Femur (tissue), 1 donor: ENCODE results near the gene DHRS3.
"Not testable (repeated sequence)": the region's sequence is repeated elsewhere in the genome, so short reads cannot be mapped to it uniquely, and the experiment has no call there.

Experiments used
- DNase-seq: peaks from one replicate; pipeline ENCODE4 v3.0.0-alpha.2; 2017

The DHRS3 gene

DNA sequence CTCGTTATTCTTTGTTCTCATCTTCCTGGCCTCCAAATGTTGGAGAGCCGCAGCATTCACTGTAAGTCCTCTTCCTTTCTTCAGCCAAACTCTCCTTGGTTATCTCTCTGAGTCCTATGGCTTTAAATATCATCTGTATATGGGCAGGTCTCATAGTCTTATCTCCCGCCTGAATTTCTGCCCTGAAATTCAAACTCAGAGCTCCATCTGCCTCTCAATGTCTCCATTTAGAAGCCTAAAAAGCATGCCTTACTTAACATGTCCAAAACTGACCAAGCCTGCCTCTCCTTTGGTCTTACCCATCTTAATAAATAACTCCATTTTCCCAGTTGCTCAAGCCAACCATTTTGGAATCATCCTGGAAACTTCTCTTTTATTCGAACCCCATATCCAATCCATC is 80.7 kb downstream of the DHRS3 start:
- no peak for DNase-seq

DNA sequence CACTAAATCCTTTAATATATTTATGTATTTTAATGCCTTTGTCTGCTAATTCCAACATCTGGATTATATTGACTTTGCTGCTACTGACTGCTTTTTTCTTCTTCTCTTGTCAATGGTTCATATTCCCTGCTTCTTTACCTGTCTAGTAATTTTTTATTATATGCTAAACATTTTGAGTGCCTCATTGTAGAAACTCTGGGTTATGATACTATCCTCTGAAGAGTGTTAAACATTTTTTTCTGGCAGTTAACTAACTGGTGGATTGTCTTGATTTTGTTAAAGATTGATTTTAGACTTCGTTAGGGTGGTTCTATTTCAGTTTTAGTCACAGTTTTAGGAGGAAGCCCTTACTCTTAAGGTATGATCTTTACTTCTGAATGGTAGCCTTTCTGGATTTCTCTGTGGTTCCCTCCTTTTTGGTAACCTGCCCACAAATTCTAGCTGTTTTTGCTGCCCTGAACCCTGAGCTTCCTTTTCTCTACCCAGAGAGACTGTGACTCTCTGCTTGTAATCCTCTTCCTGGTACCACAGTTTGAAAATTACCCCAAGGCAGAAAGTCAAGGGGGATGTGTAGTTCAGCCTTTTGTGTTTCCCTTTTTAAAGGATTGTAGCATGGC is 81.9 kb downstream of the DHRS3 start:
- DNase-seq: no peak

DNA sequence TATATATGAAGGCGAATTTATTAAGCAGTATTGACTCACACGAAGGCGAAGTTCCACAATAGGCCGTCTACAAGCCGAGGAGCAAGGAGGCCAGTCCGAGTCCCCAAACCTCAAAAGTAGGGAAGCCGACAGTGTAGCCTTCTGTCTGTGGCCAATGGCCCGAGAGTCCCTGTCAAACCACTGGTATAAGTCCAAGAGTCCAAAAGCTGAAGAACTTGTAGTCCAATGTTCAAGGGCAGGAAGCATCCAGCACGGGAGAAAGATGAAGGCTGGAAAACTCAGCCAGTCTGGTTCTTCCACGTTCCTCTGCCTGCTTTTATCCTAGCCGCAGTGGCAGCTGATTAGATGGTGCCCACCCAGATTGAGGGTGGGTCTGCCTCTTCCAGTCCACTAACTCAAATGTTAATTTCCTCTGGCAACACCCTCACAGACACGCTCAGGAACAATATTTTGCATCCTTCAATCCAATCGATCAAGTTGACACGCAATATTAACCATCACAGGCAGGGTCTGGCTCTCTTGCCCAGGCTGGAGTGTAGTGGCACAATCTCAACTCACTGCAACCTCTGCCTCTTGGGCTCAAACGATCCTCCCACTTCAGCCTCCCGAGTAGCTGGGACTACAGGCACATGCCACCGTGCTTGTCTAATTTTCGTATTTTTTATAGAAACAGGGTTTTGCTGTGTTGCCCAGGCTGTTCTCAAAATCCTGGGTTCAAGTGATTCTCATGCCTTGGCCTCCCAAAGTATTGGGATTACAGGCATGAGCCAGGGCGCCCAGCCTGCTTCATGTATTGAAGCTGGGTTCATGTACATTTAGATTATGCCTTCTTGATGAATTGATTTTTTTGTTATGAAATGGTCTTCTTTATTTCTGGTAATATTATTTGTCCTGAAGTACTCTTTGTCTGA is 85.3 kb downstream of the DHRS3 start:
- DNase-seq: no peak

- no peak for DNase-seq
Measured at GRCh38 chr1:12531179-12531499, 86.9 kb downstream of the DHRS3 start.

DNA sequence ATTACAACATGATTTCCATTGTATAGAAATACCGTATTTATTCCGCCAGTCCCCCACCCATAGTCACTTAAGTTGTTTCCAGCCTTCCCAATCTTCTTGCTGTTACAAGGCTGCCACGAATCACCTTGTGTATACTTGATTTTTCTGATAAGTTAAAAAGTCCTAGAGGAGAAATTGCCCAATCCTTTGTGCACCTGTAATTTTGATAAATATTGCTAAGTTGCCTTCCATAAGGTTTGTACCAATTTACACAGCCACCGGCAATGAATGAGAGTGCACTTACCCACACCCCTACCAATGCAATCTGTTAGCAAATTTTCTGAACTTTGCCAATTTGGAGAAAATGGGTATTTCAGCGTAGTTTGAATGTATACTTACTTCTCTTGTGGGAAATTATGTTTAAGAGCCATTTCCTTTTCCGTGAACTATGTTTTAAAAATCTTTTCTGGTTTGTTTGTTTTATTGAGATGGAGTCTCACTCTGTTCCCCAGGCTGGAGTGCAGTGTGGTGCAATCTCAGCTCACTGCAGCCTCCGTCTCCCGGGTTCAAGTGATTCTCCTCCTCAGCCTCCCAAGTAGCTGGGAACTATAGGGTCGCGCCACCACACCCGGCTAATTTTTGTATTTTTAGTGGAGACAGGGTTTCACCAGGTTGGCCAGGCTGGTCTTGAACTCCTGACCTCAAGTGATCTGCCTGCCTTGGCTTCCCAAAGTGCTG is 87.4 kb downstream of the DHRS3 start:
- no peak for DNase-seq

DNA sequence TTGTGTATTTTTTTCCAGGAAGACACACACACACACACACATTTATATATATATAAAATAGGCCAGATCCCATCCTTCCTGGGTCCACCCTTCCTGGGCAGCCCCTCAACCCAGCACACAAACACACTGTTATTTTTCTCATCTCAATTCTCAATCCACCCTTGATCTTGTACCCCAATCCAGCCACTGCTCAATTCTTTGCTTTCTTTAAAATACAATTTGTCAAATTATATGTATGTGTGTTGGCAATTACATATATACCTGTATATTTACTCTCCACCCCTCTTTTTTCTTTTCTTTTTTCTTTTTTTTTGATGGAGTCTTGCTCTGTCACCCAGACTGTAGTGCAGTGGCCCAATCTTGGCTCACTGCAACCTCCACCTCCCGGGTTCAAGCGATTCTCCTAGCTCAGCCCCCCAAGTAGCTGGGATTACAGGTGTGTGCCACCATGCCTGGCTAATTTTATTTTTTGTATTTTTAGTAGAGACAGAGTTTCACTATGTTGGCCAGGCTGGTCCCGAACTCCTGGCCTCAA is 88.3 kb downstream of the DHRS3 start:
- DNase-seq: no peak

- peak; percentile 40 for DNase-seq
Measured at GRCh38 chr1:12528021-12528852, 89.8 kb downstream of the DHRS3 start.

DNA sequence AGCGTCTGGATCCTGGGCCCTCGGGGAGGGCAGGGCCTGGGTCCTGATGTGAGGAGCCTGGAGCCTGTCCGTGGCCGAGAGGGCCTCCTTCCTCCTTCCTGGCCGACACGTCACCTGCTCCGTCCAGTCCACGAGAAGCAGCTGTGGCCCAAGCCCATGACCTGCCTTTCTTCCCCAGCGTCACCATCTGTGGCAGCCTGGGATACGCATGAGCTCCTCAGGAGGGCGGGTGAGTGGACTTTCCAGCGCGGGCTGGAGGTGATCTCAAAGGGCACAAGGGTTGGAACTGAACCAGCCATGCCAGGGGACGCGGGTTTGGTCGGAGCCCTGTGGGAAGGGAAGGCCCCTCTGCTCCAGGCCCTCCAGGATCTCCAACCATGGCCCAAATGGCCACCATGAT is 90.4 kb downstream of the DHRS3 start:
- no peak for DNase-seq

DNA sequence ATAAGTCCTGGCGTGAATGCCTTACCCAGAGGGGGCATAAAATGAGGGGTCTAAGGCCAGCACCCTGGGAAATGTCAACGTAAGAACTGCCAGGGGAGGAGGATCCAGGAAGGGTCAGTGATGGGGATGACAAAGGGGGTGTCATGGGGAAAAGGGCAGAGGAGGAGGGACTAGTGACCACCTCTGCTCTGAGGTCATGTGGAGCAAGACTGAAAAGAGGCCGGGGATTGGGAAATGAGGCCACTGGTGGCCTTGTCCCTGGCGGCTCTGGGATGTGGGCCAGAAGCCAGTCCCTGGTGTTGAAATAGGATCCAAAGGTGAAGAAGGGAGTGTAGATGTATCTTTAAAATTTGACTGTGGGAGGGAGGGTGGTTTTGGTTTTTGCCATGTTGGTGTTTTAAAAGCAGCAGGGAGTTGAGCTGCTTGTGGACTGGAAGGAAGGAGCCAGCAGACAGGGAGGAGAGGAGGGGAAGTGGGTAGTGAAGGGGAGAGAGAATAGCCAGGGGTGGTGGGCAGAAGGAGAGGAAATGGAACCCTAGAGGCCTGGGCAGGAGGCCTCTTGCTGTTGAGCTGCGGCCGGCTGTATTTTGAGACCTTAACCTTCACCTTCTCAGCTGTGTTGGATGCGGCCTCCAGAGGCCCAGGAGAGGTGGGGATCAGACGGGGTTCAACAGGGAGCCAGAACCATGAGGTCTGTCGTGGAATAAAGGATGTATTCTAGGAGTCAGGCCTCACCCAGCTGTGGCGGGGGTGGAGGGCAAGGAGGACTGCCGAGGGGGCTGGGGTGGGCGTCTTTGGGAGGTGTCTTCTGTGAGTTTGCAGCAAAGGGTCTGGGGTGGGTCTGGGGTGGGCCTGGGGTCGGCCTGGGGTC is 92.5 kb downstream of the DHRS3 start:
- DNase-seq: no peak

DNA sequence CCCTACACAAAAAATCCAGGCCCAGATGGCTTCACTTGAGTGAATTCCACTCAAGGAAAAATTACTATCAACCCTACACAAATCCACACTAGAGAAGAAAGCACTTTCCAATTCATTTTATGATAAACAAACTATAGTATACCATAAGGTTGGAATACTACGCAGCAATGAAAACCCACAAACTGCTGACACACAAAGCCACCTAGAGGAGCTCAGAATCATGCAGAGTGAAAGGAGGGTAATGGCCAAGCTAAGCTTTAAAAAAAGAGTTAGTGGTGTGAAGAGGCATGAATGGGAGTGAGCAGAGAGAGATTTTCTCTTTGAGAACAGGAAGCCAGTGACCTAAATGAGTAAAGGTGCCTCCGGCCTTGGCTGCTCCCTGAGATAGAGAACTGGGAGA is 93.7 kb downstream of the DHRS3 start:
- DNase-seq: no peak

DNA sequence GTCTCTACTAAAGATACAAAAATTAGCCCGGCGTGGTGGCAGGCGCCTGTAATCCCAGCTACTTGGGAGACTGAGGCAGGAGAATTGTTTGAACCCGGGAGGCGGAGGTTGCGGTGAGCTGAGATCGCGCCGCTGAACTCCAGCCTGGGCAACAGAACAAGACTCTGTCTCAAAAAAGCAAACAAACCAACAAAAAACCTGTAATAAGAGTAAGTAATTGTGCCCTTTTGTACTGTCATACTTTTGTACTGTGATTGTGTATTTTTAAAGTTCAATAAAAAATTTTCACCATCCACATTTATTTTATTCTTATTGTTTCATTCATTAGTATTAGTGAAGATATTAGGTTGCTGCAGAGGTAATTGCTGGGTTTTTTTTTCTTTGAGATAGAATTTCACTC is 95.2 kb downstream of the DHRS3 start:
- not testable (repeated sequence) for DNase-seq

- no peak for DNase-seq
Measured at GRCh38 chr1:12521096-12521495, 96.9 kb downstream of the DHRS3 start.

DNA sequence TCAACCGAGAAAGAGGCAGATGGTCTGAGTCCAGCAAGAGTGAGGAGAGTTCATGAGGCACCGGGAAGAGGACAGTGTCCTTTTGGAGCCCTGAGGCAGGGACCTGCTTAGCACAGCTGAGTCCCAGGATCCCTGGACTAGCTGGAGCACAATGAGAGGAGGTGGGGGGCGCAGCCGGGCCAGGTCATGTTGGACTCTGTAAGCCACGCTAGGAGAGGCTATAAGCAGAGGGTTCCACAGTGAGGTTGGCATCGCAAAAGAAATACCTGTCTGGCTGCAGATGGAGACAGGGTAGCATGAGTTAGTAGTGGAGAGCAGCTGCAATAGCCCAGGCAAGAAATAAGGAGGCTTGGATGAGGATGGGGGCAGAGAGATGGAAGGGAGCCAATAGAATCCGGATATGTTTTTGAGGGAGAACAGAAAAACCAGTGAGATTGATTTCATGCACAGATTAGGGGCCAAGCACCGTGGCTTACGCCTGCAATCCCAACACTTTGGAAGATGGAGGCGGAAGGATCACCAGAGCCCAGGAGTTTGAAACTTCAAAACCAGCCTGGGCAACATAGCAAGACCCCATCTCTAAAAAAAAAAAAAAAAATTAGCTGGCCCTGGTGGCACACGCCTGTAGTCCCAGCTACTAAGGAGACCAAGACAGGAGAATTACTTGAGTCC is 98.2 kb downstream of the DHRS3 start:
- DNase-seq: no peak

DNA sequence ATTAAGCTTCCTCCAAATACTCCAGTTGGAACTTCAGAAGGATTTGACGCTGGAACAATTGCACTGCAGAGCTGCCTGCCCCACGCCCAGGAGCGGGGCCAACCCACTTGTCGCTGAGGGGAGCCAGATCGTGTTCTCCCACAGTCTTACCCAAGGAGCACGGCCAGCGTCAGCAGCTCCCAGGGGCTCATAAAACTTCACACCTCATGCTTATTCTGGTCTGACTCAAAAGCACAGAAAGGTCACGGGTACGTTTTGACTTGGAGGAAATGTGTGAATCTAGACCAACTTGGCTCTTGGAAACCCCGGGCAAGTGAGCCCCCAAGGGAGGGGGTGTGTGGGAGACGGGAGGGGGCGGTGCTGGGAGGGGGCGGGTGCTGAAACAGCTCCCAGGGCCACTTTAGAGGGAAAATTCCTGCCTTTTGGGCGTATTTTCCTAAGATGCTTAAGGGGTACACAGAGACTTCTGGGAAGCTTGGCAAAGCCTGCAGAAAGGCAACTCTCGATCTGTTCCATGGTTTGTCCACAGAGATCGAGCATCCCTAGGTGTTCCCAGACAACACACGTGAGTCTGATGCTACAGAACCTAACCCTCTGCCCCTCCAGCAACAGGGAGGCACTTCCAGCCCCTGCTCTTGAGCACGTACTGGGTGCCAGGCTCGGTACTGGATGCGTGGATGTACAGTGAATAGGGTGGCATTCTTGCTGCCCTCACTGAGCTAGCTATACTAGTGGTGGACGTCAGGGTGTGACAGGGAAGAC is 98.9 kb downstream of the DHRS3 start:
- DNase-seq: peak; percentile 70
